Type B pancreatic cell (in vitro differentiated cells): ENCODE measurements around the gene SLC38A6. TPM values are rescaled to one million over a fixed set of nuclear protein-coding genes. Genes with fewer than 3 reads are reported as not detected.
"Not testable (repeated sequence)": the region's sequence is repeated elsewhere in the genome, so short reads cannot be mapped to it uniquely, and the experiment has no call there.

Experiments
- DNase-seq: peaks from one replicate; pipeline ENCODE4 v3.0.0; 2021; ENCODE audit warnings: mixed read lengths; ENCODE audit not compliant: unreplicated experiment; ENCODE audit errors: extremely low spot score
- H3K27ac Mint-ChIP-seq: 2 replicates; pipeline ENCODE4 v1.8.0; 2021; ENCODE audit warnings: mild to moderate bottlenecking, mixed read lengths
- H3K27me3 Mint-ChIP-seq: 2 replicates; pipeline ENCODE4 v1.8.0; 2021; ENCODE audit warnings: mixed read lengths
- H3K36me3 Mint-ChIP-seq: 2 replicates; pipeline ENCODE4 v1.8.0; 2021; ENCODE audit warnings: mixed read lengths
- H3K4me1 Mint-ChIP-seq: one replicate; pipeline ENCODE4 v1.8.0; 2021; ENCODE audit warnings: mixed read lengths; ENCODE audit not compliant: unreplicated experiment
- H3K4me3 Mint-ChIP-seq: 2 replicates; pipeline ENCODE4 v1.8.0; 2021; ENCODE audit warnings: mild to moderate bottlenecking, mixed read lengths
- H3K9me3 Mint-ChIP-seq: 2 replicates; pipeline ENCODE4 v1.8.0; 2021; ENCODE audit warnings: mixed read lengths
- CTCF ChIP-seq: fragments of 200-600 bp; sonication (generic); conservative IDR thresholded peaks from 2 replicates; pipeline ENCODE4 v1.5.0; 2021; ENCODE audit warnings: antibody characterized with exemption, mild to moderate bottlenecking
- total RNA-seq: library from RNA; stranded (reverse); gene quantifications from 2 replicates; pipeline ENCODE4 v1.2.1, GENCODE V29; 2021; ENCODE audit warnings: low replicate concordance

The SLC38A6 gene
- total RNA-seq, 1 donor from 2014 or later, result 19.1 TPM

DNA sequence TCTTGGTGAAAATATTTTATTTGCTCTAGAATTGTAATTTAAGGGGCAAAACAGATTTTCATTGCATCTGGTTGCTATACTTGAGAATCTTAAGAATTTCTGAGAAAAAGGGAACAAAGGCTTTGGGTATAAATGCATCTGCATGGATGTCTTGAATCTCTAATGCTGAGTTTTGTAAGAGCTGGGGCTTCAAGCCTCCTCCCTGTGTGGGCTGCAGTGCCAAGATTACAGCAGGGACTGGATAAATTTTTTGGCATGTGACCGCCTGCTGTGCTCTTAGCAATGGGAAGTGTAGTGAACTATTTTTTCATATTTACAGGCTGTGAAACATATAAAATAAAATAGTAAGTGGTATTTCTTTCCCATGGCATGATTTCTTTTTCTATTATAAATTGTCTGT lies 70.0 kb downstream of the SLC38A6 start:
- H3K36me3 Mint-ChIP-seq, result peaks cover 20% of the 10 kb centered on the region
- no peak overlapping the region for H3K27ac Mint-ChIP-seq
- H3K9me3 Mint-ChIP-seq, result peaks cover 16% of the 10 kb centered on the region
- H3K4me1 Mint-ChIP-seq, result peaks cover 14% of the 10 kb centered on the region
- H3K27me3 Mint-ChIP-seq, result no peaks in the 10 kb centered on the region
- TF ChIP-seq CTCF, result no peak
- no peak overlapping the region for H3K4me3 Mint-ChIP-seq
- no peak for DNase-seq

GRCh38 chr14:61051621-61052020 lies 70.6 kb downstream of the SLC38A6 start:
- H3K36me3 Mint-ChIP-seq, result peaks cover 20% of the 10 kb centered on the region
- H3K27ac Mint-ChIP-seq, result no peak overlapping the region
- H3K4me3 Mint-ChIP-seq, result no peak overlapping the region
- H3K27me3 Mint-ChIP-seq, result no peaks in the 10 kb centered on the region
- peaks cover 14% of the 10 kb centered on the region for H3K4me1 Mint-ChIP-seq
- H3K9me3 Mint-ChIP-seq, result peaks cover 16% of the 10 kb centered on the region
- TF ChIP-seq CTCF, result no peak
- no peak for DNase-seq

DNA sequence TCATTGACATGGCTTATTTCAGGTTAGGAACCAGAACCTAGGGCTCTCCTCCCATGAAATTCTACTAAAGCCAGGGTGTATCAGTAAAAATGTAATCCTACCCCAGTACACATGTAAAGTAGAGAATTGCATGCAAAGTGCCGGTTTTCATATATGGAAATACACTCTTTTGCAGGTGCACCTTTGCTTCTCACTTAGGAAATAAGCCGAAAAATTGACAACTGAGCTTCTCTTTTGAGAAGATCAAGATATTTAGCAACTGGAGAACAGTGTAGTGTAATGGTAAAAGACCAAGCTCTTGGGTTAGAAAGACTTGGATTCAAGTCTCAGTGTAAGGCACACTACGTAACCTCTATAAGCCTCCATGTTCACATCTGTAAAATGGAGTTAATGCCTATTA lies 82.4 kb downstream of the SLC38A6 start:
- Mint-ChIP-seq H3K4me1 (peaks cover 19% of the 10 kb centered on the region), H3K27ac (no peak overlapping the region), H3K9me3 (no peaks in the 10 kb centered on the region), H3K27me3 (no peaks in the 10 kb centered on the region), H3K4me3 (no peak overlapping the region), H3K36me3 (peaks cover 11% of the 10 kb centered on the region)
- no peak for TF ChIP-seq CTCF
- no peak for DNase-seq

- Mint-ChIP-seq H3K4me1 (peaks cover 19% of the 10 kb centered on the region), H3K27ac (no peak overlapping the region), H3K4me3 (no peak overlapping the region), H3K36me3 (peaks cover 11% of the 10 kb centered on the region), H3K27me3 (no peaks in the 10 kb centered on the region), H3K9me3 (no peaks in the 10 kb centered on the region)
- no peak for DNase-seq
- TF ChIP-seq CTCF, result no peak
Measured at GRCh38 chr14:61064210-61064609, 83.2 kb downstream of the SLC38A6 start.

DNA sequence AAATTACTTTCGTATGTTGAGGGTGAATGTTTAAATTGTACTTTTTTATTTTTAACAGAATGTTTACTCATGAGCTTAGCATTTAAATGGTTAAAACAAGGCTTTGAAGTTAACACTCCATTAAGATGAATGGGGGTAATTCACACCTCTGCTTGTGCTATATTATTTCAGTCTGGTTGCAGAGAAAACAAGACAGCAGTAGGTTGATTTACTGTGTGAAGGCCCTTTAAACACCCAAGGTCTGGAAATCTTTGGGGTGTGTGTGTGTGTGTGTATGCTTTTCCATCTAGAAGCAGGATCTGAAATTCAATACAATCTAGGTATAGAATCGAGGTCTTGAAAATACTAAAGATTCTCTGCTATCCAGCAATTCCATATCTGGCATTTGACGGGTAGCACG lies 83.8 kb downstream of the SLC38A6 start:
- H3K9me3 Mint-ChIP-seq, result peaks cover under 1% of the 10 kb centered on the region
- peaks cover 14% of the 10 kb centered on the region for H3K36me3 Mint-ChIP-seq
- H3K27me3 Mint-ChIP-seq, result no peaks in the 10 kb centered on the region
- no peak for TF ChIP-seq CTCF
- no peak overlapping the region for H3K27ac Mint-ChIP-seq
- peaks cover 19% of the 10 kb centered on the region for H3K4me1 Mint-ChIP-seq
- H3K4me3 Mint-ChIP-seq, result no peak overlapping the region
- no peak for DNase-seq

GRCh38 chr14:61065656-61066055 lies 84.6 kb downstream of the SLC38A6 start:
- Mint-ChIP-seq H3K27ac (no peak overlapping the region), H3K36me3 (peaks cover 14% of the 10 kb centered on the region), H3K27me3 (no peaks in the 10 kb centered on the region), H3K4me3 (no peak overlapping the region), H3K4me1 (peaks cover 19% of the 10 kb centered on the region), H3K9me3 (peaks cover 5% of the 10 kb centered on the region)
- DNase-seq, result no peak
- no peak for TF ChIP-seq CTCF

GRCh38 chr14:61072442-61072841 lies 91.4 kb downstream of the SLC38A6 start:
- H3K4me1 Mint-ChIP-seq, H3K4me3 Mint-ChIP-seq, H3K27ac Mint-ChIP-seq, DNase-seq, H3K9me3 Mint-ChIP-seq, H3K27me3 Mint-ChIP-seq: not testable (repeated sequence)
- H3K36me3 Mint-ChIP-seq, result peaks cover 11% of the 10 kb centered on the region
